ENCODE measurements around the gene PRR14L.
"Not testable (repeated sequence)": the region's sequence is repeated elsewhere in the genome, so short reads cannot be mapped to it uniquely, and the experiment has no call there.

Gene PRR14L

GRCh38 chr22:31739795-31740201, 10.1 kb downstream of the PRR14L start:
- no peak for DNase-seq

DNA sequence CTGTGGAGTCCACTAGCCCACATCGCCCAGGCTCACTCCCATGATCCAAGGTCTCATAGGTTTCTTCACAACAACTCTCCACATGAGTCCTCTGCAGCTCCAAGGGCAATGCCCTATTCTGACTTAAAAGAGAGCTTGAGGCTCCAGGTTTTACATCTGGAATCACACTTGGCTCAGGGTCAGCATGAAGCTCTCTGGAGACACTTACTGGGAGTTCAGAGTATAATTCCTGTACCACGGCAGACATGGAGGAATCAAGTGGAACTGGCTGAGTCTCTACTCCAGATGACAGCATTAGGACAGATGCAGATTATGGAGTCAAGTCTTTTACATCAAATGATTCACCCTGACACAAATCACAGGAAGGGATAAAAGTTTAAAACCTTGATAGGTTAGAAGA, 11.4 kb downstream of the PRR14L start:
- DNase-seq, result no peak

DNA sequence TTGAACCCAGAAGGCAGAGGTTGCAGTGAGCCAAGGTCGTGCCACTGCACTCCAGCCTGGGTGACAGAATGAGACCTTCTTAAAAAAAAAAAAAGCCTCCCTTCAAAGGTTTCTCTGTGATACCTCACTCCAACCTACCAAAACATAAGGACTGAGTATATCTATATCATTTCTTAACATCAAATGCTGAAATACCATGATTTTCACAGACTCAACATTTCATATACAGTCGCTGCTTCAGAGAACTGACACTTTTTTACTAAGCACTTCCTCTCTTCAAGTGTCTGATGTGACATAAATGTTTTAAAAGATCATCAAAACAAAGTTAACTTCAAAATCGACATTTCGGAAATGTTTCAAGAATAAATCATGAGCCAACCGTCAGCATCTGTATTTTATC, 12.0 kb downstream of the PRR14L start:
- no peak for DNase-seq

GRCh38 chr22:31736458-31736857, 13.5 kb downstream of the PRR14L start:
- DNase-seq, result no peak

GRCh38 chr22:31734512-31734911, 15.4 kb downstream of the PRR14L start:
- no peak for DNase-seq

- DNase-seq, result no peak
These were observed 16.3 kb downstream of the PRR14L start for GRCh38 chr22:31733580-31734079.

GRCh38 chr22:31732089-31732829, 17.7 kb downstream of the PRR14L start:
- no peak for DNase-seq

DNA sequence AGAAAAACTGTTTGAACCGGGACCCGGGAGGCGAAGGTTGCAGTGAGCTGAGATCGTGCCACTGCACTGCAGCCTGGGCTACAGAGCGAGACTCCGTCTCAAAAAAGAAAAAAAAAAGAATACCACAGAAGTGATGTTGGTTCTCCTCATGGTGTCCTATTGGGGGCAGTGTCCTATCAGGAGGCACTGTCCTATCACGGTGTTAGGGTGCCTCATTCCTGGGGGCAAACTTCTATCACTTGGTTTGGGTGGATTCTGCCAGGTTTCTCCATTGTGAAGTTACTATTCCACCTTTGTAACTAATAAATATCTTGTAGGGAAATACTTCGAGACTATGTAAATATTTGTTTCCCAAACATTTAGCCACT, 19.6 kb downstream of the PRR14L start:
- DNase-seq, result no peak

GRCh38 chr22:31728857-31729256, 21.1 kb downstream of the PRR14L start:
- DNase-seq, result no peak

DNA sequence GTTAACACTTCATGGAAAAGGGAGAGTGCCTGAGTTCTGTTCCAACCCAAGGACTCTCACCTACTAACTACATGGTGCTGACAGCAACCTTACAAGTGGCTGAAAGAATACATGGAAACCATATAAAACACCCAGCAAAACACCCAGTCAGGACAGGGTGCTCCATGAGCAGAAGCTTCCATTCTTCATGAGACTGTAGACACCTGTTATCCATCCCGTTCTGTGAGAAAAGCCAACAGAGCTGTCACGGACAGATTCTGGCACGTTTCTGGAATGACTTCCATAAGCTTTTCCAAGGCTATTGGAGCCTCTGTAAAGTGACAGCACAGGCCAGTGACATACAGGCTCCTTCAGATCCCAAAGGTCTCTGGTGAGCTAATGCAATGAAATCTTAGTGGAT, 23.2 kb downstream of the PRR14L start:
- DNase-seq, result no peak

DNA sequence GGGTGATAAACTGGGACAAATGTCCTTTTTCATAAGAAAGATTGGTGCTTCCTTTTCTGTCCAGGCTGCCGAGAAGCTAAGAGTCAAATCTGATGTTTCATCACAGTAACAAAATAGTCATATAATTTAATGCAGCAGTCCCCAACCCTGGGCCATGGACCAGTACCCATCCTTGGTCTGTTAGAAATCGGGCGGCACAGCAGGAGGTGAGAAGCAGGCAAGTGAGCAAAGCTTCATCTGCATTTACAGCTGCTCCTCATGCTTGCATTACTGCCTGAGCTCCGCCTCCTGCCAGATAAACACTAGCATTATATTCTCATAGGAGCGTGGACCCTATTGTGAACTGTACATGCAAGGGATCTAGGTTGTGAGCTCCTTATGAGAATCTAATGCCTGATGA, 26.2 kb downstream of the PRR14L start:
- no peak for DNase-seq

- DNase-seq, result no peak
These were observed 30.0 kb downstream of the PRR14L start for GRCh38 chr22:31719850-31720471.

DNA sequence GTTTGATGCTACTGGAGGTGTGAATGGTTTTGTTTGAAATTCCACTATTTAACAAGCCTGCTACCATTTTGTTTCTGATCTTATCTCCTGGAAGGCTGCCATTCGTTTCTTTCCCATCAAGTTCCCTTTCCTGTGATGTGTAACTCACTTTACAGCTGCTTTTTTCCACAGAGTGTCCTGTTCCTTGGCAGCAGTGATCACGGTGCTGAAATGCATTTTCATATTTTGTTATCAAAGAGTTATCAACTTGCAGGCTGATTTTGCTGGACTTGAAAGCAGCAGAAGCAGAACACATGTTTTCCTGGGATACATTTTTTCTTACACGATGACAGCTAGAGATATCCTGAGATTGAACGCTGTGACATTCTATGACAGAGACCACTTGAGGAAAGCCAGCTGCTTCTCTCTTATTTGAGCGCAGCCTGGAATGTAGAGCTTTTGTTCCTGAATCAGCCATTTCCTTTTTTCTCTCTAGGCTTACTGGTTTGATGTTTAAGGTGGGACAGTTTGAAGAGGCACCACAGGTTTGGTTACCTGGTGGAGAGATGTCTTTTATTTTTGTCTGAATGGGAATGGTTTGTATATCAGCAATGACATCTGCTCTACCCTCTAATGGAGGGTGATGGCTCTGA, 34.7 kb downstream of the PRR14L start:
- no peak for DNase-seq

DNA sequence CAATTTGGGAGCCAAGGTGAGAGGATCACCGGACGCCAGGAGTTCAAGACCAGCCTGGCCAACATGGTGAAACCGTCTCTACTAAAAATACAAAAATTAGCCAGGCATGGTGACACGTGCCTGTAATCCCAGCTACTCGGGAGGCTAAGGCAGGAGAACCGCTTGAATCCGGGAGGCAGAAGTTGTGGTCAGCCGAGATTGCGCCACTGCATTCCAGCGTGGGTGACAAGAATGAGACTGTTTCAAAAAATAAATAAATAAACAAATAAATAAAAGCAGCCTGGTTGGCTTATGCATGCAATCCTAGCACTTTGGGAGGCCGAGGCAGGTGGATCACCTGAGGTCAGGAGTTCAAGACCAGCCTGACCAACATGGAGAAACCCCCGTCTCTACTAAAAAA, 38.7 kb downstream of the PRR14L start:
- DNase-seq, result not testable (repeated sequence)

GRCh38 chr22:31707519-31707918, 42.4 kb downstream of the PRR14L start:
- no peak for DNase-seq

DNA sequence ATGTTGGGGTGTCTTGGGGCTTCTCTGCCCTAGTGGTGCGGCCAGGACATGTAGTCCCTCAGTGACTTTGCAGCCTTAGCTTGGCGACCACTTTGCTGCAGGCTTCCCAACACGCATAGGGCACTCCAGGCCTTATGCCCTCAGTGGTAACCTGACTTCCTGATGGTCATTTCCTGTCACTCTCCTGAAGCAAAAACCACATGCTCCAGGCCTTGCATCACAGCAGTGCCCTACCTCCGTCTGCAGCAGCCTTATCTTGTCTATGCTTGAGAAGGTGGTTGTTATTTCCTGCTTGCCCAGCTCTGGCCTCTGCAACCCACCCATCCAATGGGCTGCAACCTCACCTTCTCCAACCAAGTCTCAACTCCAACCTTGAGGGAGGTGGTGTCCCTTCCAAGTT, 54.5 kb downstream of the PRR14L start:
- DNase-seq, result no peak

DNA sequence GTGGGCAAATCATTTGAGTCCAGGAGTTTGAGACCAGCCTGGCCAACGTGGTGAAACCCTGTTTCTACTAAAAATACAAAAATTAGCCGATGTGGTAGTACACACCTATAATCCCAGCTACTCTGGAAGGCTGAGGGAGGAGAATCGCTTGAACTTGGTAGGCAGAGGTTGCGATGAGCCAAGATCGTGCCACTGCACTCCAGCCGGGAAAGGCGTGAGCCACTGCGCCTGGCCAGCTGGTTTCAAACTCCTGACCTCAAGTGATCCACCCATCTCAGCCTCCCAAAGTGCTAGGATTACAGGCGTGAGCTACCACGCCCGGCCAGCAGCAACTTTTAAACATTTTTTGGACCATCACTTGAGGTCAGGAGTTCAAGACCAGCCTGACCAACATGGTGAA, 55.9 kb downstream of the PRR14L start:
- DNase-seq, result not testable (repeated sequence)

GRCh38 chr22:31692186-31692886, 57.6 kb downstream of the PRR14L start:
- peak; percentile 34 for DNase-seq

GRCh38 chr22:31691408-31691807, 58.5 kb downstream of the PRR14L start:
- no peak for DNase-seq

DNA sequence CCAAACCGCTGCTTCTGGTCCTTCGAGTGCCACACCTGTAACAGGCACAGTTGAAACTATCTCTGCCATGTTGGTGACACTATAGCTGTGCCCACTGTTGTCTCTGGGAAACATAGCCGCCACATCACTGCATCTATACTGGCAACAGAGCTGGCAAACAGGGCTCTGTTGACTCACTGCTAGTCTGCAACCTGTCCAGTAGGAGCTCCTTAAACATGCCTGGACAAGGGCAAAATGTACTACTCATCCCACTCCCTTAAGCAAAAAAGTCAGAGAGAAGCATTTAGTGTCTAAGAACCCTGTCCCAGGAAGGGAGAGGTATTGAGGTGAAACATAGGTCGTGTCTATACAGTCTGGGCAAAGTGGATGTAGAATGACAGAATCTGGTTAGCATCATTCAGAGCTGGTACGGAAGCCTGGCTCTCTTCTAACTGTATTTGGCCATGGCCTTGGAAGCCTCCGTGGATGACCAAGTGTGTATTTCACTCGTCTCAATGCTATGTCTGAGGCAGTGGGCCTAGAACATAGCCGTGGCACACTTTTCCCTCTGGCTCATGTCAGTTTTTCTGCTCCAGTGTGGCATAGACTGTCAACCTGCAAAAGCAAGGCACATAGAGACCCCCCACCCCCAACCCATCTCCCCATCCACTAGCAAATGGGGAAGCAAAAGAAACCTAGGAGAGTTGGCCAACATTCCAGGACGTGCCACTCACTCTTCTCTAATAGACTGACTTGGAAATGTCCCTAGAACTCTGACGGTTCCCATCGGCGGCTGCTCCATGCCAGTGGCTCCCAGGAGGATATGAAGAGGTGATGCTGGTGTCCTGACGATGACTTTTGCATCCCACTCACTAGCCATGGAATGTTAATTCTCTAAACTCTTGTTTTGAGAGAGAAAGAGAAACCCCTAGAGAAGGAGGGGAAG, 66.5 kb downstream of the PRR14L start:
- DNase-seq, result no peak

DNA sequence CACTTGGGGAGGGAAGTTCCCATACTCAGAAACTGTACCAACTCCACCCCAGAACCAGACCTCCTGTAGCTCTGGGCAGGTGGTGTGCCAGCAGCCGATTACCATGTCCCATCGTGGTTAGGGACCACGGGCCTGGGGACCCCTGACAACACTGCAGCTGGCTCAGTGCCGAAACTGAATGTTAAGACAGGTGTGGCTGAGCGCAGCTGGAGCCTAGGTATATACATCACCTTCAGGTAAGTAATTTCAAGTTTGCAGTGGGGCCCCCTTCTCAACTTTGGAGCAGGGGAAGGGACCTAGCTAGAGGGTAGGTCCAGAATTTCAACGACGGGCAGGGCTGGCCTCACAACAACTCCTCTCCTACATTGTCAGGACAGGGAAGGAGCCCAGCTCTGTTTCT, 67.2 kb downstream of the PRR14L start:
- DNase-seq, result no peak

Data from CD4-positive, alpha-beta T cell treated with Interleukin-12 subunit alpha and Interleukin-12 subunit beta, for 1 hour (primary cell).